GM21576 (cell line): ENCODE results near the gene TSEN54.

Experiments
- ATAC-seq: cut with Tn5 transposase; IDR thresholded peaks from one replicate; pipeline ENCODE4 v1.9.1; 2021; ENCODE audit warnings: mild to moderate bottlenecking, moderate library complexity; ENCODE audit not compliant: unreplicated experiment

TSEN54 gene

DNA sequence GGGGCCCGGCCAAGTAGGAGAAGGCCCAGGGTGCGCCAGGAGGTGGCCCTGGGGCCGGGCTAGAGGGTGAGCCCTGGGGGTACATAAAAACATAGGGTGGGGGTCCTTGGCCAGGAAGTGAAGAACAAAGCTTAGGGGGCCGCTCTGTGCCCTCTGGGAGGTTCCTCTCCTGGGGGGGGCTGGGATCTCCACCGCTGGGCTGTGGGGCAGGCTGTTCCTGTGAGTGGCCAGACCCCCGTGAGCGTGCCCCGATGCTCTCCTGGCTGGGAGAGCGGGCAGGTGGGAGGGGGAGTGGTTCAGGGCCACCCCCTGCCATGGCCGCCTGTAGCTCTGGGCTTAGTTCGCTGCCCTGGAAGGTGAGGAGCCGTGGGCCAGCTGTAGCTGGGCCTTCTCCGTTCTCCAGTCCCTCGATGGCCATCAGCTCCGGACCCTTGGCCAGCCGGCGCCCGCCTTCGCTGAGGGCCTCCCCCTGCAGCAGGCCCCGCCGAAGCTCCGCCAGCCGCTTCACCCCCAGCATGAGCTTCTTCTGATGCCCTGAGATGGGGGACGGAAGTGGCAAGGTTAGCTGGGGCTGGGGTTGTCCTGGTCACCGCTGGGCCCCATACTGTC, 13.5 kb upstream of the TSEN54 start:
- ATAC-seq: no peak

DNA sequence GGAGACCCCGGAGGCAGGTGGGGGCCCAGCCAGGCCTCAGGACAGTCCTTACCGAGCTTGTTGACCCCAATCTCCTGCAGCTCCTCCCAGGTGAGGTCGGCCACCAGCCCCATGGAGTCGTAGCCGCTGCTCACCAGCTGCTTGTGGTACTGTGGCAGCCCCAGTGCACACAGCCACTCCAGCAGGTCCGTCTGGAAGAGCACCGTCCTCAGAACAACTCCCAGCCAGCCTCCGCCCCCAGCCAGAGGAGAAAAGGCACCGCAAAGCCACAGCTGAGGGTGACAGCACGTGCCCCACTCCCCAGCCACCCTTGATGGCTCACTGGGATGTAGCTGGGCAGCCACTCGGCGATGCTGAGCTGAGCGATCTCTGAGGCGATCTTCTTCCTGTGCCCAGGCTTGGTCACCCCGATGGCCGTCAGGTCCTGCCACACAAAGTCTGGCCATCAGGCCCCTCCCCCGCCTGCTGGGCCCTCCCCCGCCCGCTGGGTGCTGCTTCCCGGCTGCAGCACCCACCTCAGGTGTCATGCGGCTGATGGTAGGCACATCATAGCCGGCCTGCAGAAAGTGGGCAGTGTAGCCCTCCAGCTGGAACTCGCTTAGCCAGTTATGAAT, 12.9 kb upstream of the TSEN54 start:
- ATAC-seq: no peak

DNA sequence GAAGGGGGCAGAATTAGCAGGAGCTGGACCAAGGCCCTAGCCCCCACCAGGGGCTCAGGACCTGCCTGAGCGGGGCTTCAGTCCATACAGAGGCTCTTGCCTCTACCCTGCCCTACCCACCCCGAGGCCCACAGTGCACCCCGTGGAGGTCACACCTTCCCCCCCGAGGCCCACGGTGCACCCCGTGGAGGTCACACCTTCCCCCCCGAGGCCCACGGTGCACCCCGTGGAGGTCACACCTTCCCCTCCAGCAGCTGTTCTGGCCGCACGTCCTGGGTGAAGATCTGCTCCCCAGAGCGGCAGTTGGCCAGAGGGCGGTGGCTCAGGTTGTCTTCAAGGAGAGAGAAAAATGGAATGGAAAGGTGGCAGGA, 12.4 kb upstream of the TSEN54 start:
- ATAC-seq: no peak

DNA sequence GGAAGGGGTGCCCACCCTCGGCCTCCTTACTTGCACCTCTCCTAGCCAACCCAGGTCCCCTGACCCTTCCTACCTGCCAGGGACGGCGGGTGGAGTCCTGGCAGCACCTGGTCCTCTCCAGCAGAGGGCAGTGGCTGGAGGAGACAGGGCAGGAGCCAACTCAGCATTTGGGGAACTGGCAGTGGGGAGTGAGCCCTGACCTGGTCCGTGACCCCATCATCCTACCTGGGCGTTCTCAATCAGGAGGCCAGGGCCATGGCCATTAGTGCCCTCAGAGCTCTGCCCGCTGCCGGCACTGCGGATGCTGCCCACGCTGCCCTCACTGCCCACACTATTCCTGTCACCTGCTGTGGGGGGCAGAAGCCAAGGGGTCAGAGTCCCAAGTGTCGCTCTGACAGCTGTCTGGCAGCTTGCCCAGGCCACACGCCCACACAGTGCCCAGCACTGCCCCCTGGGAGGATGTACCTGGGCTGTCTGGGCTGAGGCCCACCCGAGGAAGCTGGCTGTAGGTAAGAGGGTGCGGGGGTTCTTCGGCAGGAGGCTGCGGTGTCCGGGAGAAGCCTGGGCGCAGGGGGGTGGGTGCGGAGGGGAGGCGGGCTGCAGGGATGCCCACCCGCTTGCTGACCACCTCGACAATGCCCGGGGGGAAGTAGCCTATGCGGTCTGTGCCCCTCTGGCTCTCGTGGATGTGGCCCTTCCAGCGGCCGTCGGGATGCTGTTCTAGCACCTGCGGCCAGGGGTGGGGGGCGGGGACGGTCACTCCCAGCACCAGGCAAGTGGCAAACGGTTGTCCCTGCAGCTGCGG, 11.8 kb upstream of the TSEN54 start:
- ATAC-seq: no peak

GRCh38 chr17:75505152-75505409, 11.2 kb upstream of the TSEN54 start:
- ATAC-seq: no peak

DNA sequence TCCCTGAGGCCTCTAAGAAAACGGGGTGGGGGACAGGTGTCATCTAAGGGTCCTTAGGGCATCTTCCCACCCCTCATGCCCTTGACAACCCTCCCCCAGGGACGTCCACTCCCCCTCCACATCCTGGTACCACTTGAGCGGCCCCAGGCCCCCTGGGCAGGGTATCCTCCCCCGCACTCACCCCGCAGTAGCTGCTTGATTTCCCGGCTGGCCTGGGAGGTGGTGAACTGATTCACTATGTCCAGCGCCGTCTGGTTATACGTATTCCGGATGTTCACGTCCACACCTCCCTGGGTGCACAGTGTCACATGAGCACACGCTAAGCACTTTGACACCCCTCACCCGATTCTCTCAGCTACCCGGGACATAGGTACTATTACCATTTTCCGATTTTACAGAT, 10.7 kb upstream of the TSEN54 start:
- no peak for ATAC-seq

DNA sequence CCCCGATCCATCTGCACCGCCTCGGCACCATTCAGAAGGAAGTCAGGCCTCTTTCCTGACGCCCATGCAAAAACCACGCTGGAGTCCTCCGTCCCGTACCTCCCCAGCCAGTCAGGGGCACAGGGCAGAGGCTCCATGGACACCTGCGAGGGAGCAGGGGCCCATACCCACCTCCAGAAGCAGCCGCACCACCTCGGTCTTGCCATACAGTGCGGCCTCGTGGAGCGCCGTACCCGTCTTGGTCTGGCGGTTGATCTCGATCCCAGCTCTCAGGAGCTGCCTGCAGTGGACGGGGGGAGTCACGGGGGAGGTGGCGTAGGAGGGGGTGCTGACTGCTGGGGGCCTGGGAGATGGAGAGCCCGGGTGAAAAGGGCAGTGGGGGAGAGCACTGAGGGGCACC, 10.2 kb upstream of the TSEN54 start:
- no peak for ATAC-seq

DNA sequence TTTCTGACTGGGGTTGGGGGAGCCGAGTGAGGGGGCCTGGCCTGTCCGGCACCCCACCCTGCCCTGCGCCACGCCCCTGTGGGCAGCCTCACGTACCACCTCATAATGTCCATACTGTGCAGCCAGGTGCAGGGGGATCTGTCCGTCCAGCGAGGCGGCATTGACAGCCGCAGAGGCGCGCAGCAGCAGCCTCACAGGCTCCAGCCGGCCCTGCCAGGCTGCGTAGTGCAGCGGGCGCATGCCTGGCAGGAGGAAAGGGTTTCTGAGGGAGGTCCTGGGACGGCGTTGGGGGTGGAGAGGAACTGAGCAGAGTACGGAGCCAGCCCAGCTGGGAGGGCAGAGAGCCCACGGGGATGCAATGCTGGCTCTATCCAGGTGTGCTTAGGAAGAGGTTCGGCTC, 9.4 kb upstream of the TSEN54 start:
- ATAC-seq: no peak

GRCh38 chr17:75507733-75508719, 8.3 kb upstream of the TSEN54 start:
- ATAC-seq: no peak

GRCh38 chr17:75508931-75509361, 7.4 kb upstream of the TSEN54 start:
- ATAC-seq: no peak

DNA sequence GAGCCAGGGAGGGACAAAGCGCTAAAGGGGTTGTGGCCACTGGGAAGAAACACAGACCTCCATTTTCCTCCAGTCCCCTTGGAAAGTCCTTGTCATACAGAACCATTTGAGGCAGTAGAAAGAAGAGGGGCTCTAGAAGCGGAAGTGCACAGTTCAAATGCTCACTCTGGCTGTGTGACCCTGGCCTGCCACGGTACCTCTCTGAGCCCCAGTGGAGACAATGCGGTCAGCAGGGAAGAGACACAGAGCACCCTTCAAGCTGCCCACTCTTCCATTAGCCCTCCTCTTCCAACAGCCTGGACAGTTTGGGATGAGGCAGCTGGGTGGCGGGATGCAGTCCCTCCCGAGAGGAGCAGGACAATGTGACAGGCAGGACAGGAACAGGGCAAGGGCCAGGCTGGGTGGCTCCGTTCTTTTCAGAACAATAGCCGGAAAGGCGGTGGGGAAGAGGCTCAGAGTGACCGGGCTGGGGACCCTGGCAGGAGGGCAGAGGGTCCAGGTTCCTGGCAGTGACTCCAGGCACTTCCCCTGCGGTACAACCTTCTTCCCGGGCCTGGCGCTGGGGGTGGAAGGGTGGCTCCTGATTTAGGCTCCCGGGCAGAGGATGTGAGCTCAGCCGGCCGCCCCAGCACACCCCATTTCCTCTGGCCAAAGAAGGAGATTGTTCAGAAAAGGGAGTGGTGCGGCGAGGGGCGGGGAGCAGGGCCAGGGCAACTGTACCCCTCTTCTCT, 6.6 kb upstream of the TSEN54 start:
- ATAC-seq: no peak

- no peak for ATAC-seq
These were observed 5.1 kb upstream of the TSEN54 start for GRCh38 chr17:75511270-75511609.

DNA sequence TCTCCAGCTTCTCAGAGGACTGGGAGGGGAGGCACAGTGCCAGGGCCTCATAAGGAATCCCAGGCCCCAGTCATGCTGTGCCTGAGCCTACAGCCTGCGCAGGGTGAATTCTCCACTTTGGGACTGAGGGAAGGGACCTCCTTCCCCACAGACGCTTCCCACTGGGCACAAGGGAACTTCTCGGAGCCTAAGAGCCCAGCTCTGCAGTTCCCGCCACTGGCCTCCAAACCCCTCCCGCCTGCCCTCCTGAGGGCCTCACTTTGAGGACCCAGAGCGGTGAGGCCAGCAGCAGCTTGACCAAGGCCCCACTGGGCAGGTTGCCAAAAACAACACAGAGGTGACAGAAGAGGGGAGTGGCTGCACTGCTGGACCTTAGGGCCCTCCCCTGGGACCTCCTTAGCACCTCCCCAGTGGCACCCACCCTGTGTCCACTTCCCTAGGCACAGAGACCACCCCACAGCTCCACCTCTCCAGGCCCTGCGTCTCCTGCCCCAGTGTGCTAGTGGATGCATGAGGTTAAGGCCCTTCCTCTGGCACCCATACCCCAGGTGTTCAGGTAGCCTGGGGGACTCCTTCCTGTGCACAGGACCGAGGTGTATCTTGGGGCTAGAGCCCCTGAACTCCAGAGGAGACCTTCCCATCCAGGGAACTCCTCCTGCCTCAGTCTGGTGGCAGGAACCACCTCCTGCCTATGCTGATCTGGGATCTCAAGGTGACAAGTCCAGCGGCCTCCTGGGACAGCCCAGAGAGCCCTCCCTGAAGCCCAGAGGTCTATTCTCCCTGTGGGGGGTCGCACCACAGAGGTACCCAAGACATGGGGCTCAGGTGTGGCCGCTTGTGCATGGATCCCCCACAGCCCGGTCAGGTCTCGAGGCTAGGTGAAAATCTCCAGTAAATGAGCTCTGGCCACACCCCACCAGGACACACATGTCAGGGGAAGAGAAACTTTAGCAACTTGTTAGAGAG, 4.4 kb upstream of the TSEN54 start:
- ATAC-seq: no peak

- no peak for ATAC-seq
These were observed 3.2 kb upstream of the TSEN54 start for GRCh38 chr17:75512926-75513640.

DNA sequence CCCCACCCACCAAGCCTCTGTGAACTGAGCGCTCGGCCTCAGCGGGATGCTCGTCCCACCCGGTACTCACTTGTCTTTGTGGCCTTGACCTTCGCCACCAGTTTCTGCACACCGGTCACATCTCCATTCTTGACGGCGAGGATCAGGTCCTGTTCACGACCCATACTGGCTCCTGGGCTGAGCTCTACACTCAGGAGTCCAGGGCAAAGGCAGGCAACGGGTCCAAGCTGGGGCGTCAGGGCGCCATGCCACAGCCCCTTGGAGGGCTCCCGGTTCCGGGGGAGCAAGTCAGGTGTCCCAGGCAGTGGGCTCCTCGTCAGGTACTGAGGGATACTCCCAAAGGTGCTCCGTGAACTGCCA, 2.7 kb upstream of the TSEN54 start:
- no peak for ATAC-seq

GRCh38 chr17:75514299-75514918, 1.9 kb upstream of the TSEN54 start:
- ATAC-seq: no peak

DNA sequence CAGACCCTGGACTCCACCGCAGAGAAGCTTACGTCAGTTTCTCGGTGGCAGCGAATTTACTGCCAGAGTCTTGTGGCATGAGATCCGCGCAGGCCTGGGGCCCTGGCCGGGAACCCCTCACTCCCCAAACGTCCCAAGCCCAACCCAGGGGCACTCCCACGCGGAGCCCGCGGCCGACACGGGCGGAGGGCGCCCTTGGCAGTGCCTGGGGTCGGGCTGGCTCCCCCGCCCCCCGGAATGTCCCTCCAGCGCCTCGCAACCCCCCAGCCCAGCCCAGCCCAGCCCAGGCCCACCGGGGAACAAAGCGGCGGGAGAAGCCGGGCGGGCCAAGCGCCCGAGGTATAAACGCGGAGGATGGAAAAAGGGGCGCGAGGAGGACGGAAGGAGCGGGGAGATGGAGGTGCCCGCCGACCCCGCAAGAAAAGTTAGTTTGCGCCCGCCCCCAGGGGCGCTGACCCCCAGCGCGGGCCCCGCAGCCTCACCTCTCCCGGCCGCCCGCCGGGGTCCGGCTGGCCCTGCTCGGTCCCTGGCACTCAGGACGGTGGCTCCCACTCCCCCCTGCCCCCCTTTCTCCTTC, 1.3 kb upstream of the TSEN54 start:
- ATAC-seq: no peak

GRCh38 chr17:75515496-75516254, 653 bp upstream of the TSEN54 start, which contains the start of gene CASKIN2:
TSS of gene CASKIN2 (minus strand) at chr17:75515537. CDS start at chr17:75513804, 1,733 bp downstream.
- peak; percentile 39 for ATAC-seq
